SU-DHL-6 (cell line): ENCODE results near the gene GSX1.
A peak's percentile ranks its signal among the peaks of the same experiment; 100 is the strongest.

Source experiments
- H2AFZ ChIP-seq: fragments of 200-600 bp; sonication (generic); 2 replicates; pipeline ENCODE4 v1.6.1; 2014; ENCODE audit warnings: low read depth, mild to moderate bottlenecking, moderate library complexity, mixed read lengths, antibody characterized with exemption, low read length; ENCODE audit not compliant: severe bottlenecking
- H3F3A ChIP-seq: fragments of 200-600 bp; shearing (Covaris generic); 2 replicates; pipeline ENCODE4 v1.6.0; 2016; ENCODE audit warnings: antibody characterized with exemption, mild to moderate bottlenecking; ENCODE audit not compliant: insufficient read depth
- H3K27ac ChIP-seq: fragments of 200-600 bp; sonication (generic); 2 replicates; pipeline ENCODE4 v1.5.1; 2016; ENCODE audit warnings: low read depth, mild to moderate bottlenecking, low read length, moderate library complexity, mixed read lengths
- H3K27me3 ChIP-seq: fragments of 200-600 bp; sonication (generic), shearing (Covaris generic); 2 replicates; pipeline ENCODE4 v1.6.0; 2014; ENCODE audit warnings: mild to moderate bottlenecking, low read length
- H3K36me3 ChIP-seq: fragments of 200-600 bp; sonication (generic); 2 replicates; pipeline ENCODE4 v1.6.1; 2014; ENCODE audit warnings: mild to moderate bottlenecking, low read length, mixed read lengths
- H3K4me2 ChIP-seq: fragments of 300-600, 200-600 bp; shearing (Covaris generic), sonication (generic); 2 replicates; pipeline ENCODE4 v1.6.0; 2014; ENCODE audit warnings: low read length, low read depth, mild to moderate bottlenecking; ENCODE audit not compliant: poor library complexity, severe bottlenecking
- H3K4me3 ChIP-seq: fragments of 200-600 bp; sonication (generic); 2 replicates; pipeline ENCODE4 v1.5.1; 2014; ENCODE audit warnings: antibody characterized with exemption, low read length, mild to moderate bottlenecking, mixed read lengths; ENCODE audit not compliant: insufficient read depth, poor library complexity, severe bottlenecking
- H3K79me2 ChIP-seq: fragments of 200-600 bp; sonication (generic); 2 replicates; pipeline ENCODE4 v1.6.1; 2014; ENCODE audit warnings: mild to moderate bottlenecking, low read length, moderate library complexity; ENCODE audit not compliant: insufficient read depth
- H3K9ac ChIP-seq: fragments of 200-600 bp; sonication (generic); 2 replicates; pipeline ENCODE4 v1.7.0; 2014; ENCODE audit warnings: mild to moderate bottlenecking, low read length
- H3K9me2 ChIP-seq: fragments of 200-600 bp; sonication (generic); replicated peaks from 2 replicates; pipeline ENCODE4 v1.6.1; 2014; ENCODE audit warnings: low read length; ENCODE audit not compliant: insufficient read depth
- H3K9me3 ChIP-seq: fragments of 200-600 bp; sonication (generic); 2 replicates; pipeline ENCODE4 v1.6.1; 2014; ENCODE audit warnings: low read length, mixed read lengths; ENCODE audit not compliant: insufficient read depth
- H4K20me1 ChIP-seq: fragments of 200-600 bp; sonication (generic); 2 replicates; pipeline ENCODE4 v1.6.1; 2014; ENCODE audit warnings: low read depth, mild to moderate bottlenecking, antibody characterized with exemption, low read length, moderate library complexity, mixed read lengths
- CTCF ChIP-seq: fragments of 200-600 bp; sonication (generic); IDR thresholded peaks from one replicate; pipeline ENCODE4 v1.5.1; 2017; ENCODE audit warnings: antibody characterized with exemption, mild to moderate bottlenecking, low read length, moderate library complexity; ENCODE audit not compliant: insufficient read depth, poor library complexity, severe bottlenecking
- EZH2phosphoT487 ChIP-seq: fragments of 200-600 bp; sonication (generic), shearing (Covaris generic); conservative IDR thresholded peaks from 2 replicates; pipeline ENCODE4 v1.6.1; 2018; ENCODE audit warnings: mild to moderate bottlenecking, antibody characterized with exemption, low read length, moderate library complexity, mixed read lengths

GSX1 gene

GRCh38 chr13:27751953-27752532 is 40.2 kb upstream of the GSX1 start:
- no peaks in the 10 kb centered on the region for H3K79me2 ChIP-seq
- H3F3A ChIP-seq, result no peaks in the 10 kb centered on the region
- no peak overlapping the region for H3K27ac ChIP-seq
- H3K4me2 ChIP-seq, result no peak overlapping the region
- no peak overlapping the region for H3K4me3 ChIP-seq
- no peaks in the 10 kb centered on the region for H3K9me2 ChIP-seq
- H3K36me3 ChIP-seq, result no peaks in the 10 kb centered on the region
- H2AFZ ChIP-seq, result no peak overlapping the region
- H3K9me3 ChIP-seq, result 0 out of 2 replicates have a peak, but pooled peaks cover 7% of the 10 kb centered on the region
- no peaks in the 10 kb centered on the region for H4K20me1 ChIP-seq
- no peak overlapping the region for H3K9ac ChIP-seq
- TF ChIP-seq EZH2phosphoT487 (no peak), CTCF (no peak)
- H3K27me3 ChIP-seq, result no peaks in the 10 kb centered on the region

GRCh38 chr13:27765650-27766049 is 26.6 kb upstream of the GSX1 start:
- Histone ChIP-seq H4K20me1 (no peaks in the 10 kb centered on the region), H3K27ac (no peak overlapping the region), H2AFZ (no peak overlapping the region), H3F3A (no peaks in the 10 kb centered on the region), H3K36me3 (no peaks in the 10 kb centered on the region), H3K9me3 (no peaks in the 10 kb centered on the region), H3K27me3 (no peaks in the 10 kb centered on the region), H3K79me2 (no peaks in the 10 kb centered on the region), H3K9ac (no peak overlapping the region), H3K4me2 (no peak overlapping the region), H3K9me2 (no peaks in the 10 kb centered on the region), H3K4me3 (no peak overlapping the region)
- TF ChIP-seq CTCF (no peak), EZH2phosphoT487 (no peak)

- Histone ChIP-seq H4K20me1 (no peaks in the 10 kb centered on the region), H3K4me3 (no peak overlapping the region), H3F3A (no peaks in the 10 kb centered on the region), H3K27ac (no peak overlapping the region), H3K9ac (no peak overlapping the region), H3K9me2 (no peaks in the 10 kb centered on the region), H2AFZ (no peak overlapping the region), H3K27me3 (no peaks in the 10 kb centered on the region), H3K4me2 (no peak overlapping the region), H3K9me3 (no peaks in the 10 kb centered on the region), H3K79me2 (no peaks in the 10 kb centered on the region), H3K36me3 (no peaks in the 10 kb centered on the region)
- peak; percentile 57 for TF ChIP-seq CTCF
- TF ChIP-seq EZH2phosphoT487, result no peak
These were observed 21.5 kb upstream of the GSX1 start for GRCh38 chr13:27770809-27771208.
